Measurements from ENCODE around the gene NDUFA12. TPM values are rescaled to one million over a fixed set of nuclear protein-coding genes. Genes with fewer than 3 reads are reported as not detected.

NDUFA12 gene
- total RNA-seq, 2 donors from 2014 or later, result 63.5 to 67.1 TPM

DNA sequence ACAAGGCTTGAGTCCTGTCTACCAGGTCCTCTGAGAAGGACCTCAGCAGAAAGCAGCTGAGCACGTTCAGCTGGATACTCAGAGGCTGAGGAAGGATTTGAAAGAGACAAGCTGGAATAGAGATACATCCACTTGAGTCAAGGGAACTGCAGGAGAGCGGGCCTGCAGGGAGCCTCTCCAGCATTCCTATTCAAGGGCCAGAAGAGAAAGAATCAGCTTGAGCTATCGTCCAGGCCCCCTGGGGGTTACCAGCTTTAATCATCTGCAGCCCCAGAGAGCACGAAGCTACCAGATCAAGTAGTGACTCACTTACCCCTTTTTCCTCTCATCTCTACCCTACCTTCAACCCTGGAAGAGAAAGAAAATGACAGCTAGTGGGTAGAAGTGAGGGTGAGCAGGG is 80.9 kb downstream of the NDUFA12 start:
- no peaks in the 10 kb centered on the region for H3K4me1 ChIP-seq (ENCODE audit: control insufficient read depth in 1 of 2, low read depth in 2 of 2)
- ATAC-seq (ENCODE audit: insufficient number of reproducible peaks, low FRiP score, low read depth) (no peak), DNase-seq (ENCODE audit: low spot score) (no peak)
- H3K4me3 ChIP-seq, result no peak overlapping the region
- H3K27ac ChIP-seq, result no peak overlapping the region
- no peaks in the 10 kb centered on the region for H3K9me3 ChIP-seq
- no peaks in the 10 kb centered on the region for H3K36me3 ChIP-seq
- H3K27me3 ChIP-seq (replicated peaks; ENCODE audit: insufficient read depth), result no peaks in the 10 kb centered on the region
- TF ChIP-seq, protein P1, sequence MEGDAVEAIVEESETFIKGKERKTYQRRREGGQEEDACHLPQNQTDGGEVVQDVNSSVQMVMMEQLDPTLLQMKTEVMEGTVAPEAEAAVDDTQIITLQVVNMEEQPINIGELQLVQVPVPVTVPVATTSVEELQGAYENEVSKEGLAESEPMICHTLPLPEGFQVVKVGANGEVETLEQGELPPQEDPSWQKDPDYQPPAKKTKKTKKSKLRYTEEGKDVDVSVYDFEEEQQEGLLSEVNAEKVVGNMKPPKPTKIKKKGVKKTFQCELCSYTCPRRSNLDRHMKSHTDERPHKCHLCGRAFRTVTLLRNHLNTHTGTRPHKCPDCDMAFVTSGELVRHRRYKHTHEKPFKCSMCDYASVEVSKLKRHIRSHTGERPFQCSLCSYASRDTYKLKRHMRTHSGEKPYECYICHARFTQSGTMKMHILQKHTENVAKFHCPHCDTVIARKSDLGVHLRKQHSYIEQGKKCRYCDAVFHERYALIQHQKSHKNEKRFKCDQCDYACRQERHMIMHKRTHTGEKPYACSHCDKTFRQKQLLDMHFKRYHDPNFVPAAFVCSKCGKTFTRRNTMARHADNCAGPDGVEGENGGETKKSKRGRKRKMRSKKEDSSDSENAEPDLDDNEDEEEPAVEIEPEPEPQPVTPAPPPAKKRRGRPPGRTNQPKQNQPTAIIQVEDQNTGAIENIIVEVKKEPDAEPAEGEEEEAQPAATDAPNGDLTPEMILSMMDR (IDR thresholded peaks at IDR 0.05), result no peak

Other genes starting within 250 kb of the NDUFA12 start
- gene NR2C1, start 69.9 kb upstream of the NDUFA12 start, total RNA-seq, result 10 to 100 TPM; 45.6 to 92.8 TPM
- 1 to 10 TPM; 8.4 to 9.8 TPM for gene FGD6, start 213.8 kb upstream of the NDUFA12 start, total RNA-seq
- gene VEZT, start 214.1 kb upstream of the NDUFA12 start, total RNA-seq, result 100 to 1,000 TPM in 1 of 2 donors, 10 to 100 TPM in 1; 58.3 to 149 TPM